DND-41 (cell line): ENCODE data around the gene ABHD15.
A peak's percentile ranks its signal among the peaks of the same experiment; 100 is the strongest.

Experiments
- ATAC-seq: fragments of 200-7000 bp; cut with Tn5 transposase; 3 replicates; pipeline ENCODE4 v1.9.1; 2021; ENCODE audit warnings: low read depth; ENCODE audit not compliant: insufficient read depth
- DNase-seq: peaks from one replicate; pipeline ENCODE4 v3.0.0-alpha.2; 2020
- H2AFZ ChIP-seq: 2 replicates; pipeline ENCODE4 v1.6.0; 2012; ENCODE audit warnings: low read depth, low read length
- H3K27ac ChIP-seq: 2 replicates; pipeline ENCODE4 v1.5.1; 2012; ENCODE audit warnings: low read length, inconsistent platforms
- H3K27me3 ChIP-seq: fragments of 200-600 bp; sonication (generic); 2 replicates; pipeline ENCODE4 v1.6.0; 2012; ENCODE audit warnings: low read length, mild to moderate bottlenecking, inconsistent platforms; ENCODE audit not compliant: insufficient read depth, poor library complexity
- H3K36me3 ChIP-seq: 2 replicates; pipeline ENCODE4 v1.5.1; 2012; ENCODE audit warnings: low read length, inconsistent platforms; ENCODE audit not compliant: insufficient read depth
- H3K4me1 ChIP-seq: 2 replicates; pipeline ENCODE4 v1.5.1; 2012; ENCODE audit warnings: mild to moderate bottlenecking, low read length; ENCODE audit not compliant: insufficient read depth
- H3K4me2 ChIP-seq: 2 replicates; pipeline ENCODE4 v1.6.0; 2012; ENCODE audit warnings: mild to moderate bottlenecking, moderate library complexity, low read length, inconsistent platforms; ENCODE audit not compliant: insufficient read depth
- H3K4me3 ChIP-seq, 2 experiments: fragments of 200-600 bp in 1 of 2; shearing (Covaris generic) in 1 of 2; 2 replicates each; pipeline ENCODE4 v1.5.1; 2012 to 2016; ENCODE audit warnings: inconsistent platforms in 2 of 2, low read length in 2 of 2, mild to moderate bottlenecking in 2 of 2, low read depth in 1 of 2, moderate library complexity in 1 of 2
- H3K79me2 ChIP-seq: 2 replicates; pipeline ENCODE4 v1.6.0; 2012; ENCODE audit warnings: low read length, inconsistent platforms; ENCODE audit not compliant: insufficient read depth
- H3K9ac ChIP-seq: 2 replicates; pipeline ENCODE4 v1.6.0; 2012; ENCODE audit warnings: low read depth, mild to moderate bottlenecking, inconsistent platforms, low read length, moderate library complexity
- H3K9me3 ChIP-seq: 2 replicates; pipeline ENCODE4 v1.5.1; 2012; ENCODE audit warnings: low read length, moderate library complexity, mild to moderate bottlenecking, inconsistent platforms; ENCODE audit not compliant: insufficient read depth, severe bottlenecking
- H4K20me1 ChIP-seq: 2 replicates; pipeline ENCODE4 v1.6.0; 2012; ENCODE audit warnings: low read length; ENCODE audit not compliant: insufficient read depth
- CTCF ChIP-seq: IDR thresholded peaks from 2 replicates; pipeline ENCODE4 v1.5.1; 2012; ENCODE audit warnings: borderline replicate concordance, low read length, moderate library complexity, mild to moderate bottlenecking; ENCODE audit not compliant: poor library complexity, severe bottlenecking; ENCODE audit errors: extremely low read depth
- EZH2 ChIP-seq: IDR thresholded peaks from 3 replicates; pipeline ENCODE4 v1.6.1; 2012; ENCODE audit warnings: borderline replicate concordance, low read depth, mild to moderate bottlenecking, moderate library complexity, low read length, inconsistent platforms; ENCODE audit not compliant: severe bottlenecking

The ABHD15 gene

GRCh38 chr17:29614349-29615047, 47.7 kb upstream of the ABHD15 start:
- H3K4me2 ChIP-seq, result no peak overlapping the region
- ATAC-seq (no peak), DNase-seq (no peak)

GRCh38 chr17:29613856-29614255, 47.0 kb upstream of the ABHD15 start:
- Histone ChIP-seq H3K27ac (no peak overlapping the region), H3K4me2 (no peak overlapping the region), H3K9ac (no peak overlapping the region), H3K4me1 (peaks cover 34% of the 10 kb centered on the region), H4K20me1 (peaks cover 21% of the 10 kb centered on the region), H2AFZ (no peak overlapping the region), H3K79me2 (no peaks in the 10 kb centered on the region), H3K27me3 (peaks cover 12% of the 10 kb centered on the region), H3K9me3 (no peaks in the 10 kb centered on the region), H3K36me3 (peaks cover 10% of the 10 kb centered on the region), H3K4me3 (no peak overlapping the region)
- TF ChIP-seq CTCF, result no peak
- no peak for TF ChIP-seq EZH2
- DNase-seq (no peak), ATAC-seq (no peak)

More at GRCh38 chr17:29614349-29615047, 47.7 kb upstream of the ABHD15 start:
- no peaks in the 10 kb centered on the region for H3K79me2 ChIP-seq
- no peak overlapping the region for H3K27ac ChIP-seq
- peaks cover 4% of the 10 kb centered on the region for H3K36me3 ChIP-seq
- no peak overlapping the region for H3K4me3 ChIP-seq
- no peak overlapping the region for H2AFZ ChIP-seq
- TF ChIP-seq EZH2, result no peak
- TF ChIP-seq CTCF, result no peak
- H3K4me1 ChIP-seq, result peaks cover 34% of the 10 kb centered on the region
- H3K9me3 ChIP-seq, result no peaks in the 10 kb centered on the region
- H3K9ac ChIP-seq, result no peak overlapping the region
- H3K27me3 ChIP-seq, result peaks cover 12% of the 10 kb centered on the region
- H4K20me1 ChIP-seq, result peaks cover 19% of the 10 kb centered on the region

- no peak overlapping the region for H3K27ac ChIP-seq
- H3K4me3 ChIP-seq, result no peak overlapping the region
- no peak for ATAC-seq
- H3K9ac ChIP-seq, result no peak overlapping the region
- TF ChIP-seq EZH2 (no peak), CTCF (peak; percentile 3)
- H3K36me3 ChIP-seq, result peaks cover 10% of the 10 kb centered on the region
- peaks cover 24% of the 10 kb centered on the region for H4K20me1 ChIP-seq
- H3K4me2 ChIP-seq, result no peak overlapping the region
- peaks cover 12% of the 10 kb centered on the region for H3K27me3 ChIP-seq
- no peaks in the 10 kb centered on the region for H3K9me3 ChIP-seq
- no peak for DNase-seq
- no peaks in the 10 kb centered on the region for H3K79me2 ChIP-seq
- H3K4me1 ChIP-seq, result peaks cover 33% of the 10 kb centered on the region
- no peak overlapping the region for H2AFZ ChIP-seq
These were observed 46.6 kb upstream of the ABHD15 start for GRCh38 chr17:29613352-29613837.
